ENCODE results near the gene ELMO3.

The ELMO3 gene

GRCh38 chr16:67199011-67199807, at the start of gene ELMO3:
TSS of gene ELMO3 (plus strand) at chr16:67199131. CDS start at chr16:67199327, 196 bp downstream.
- no peak for DNase-seq (ENCODE audit: low read depth)

GRCh38 chr16:67149276-67150046, 49.5 kb upstream of the ELMO3 start:
- DNase-seq (ENCODE audit: low read depth) = no peak

GRCh38 chr16:67150047-67150832, 48.7 kb upstream of the ELMO3 start:
- peak; percentile 67 for DNase-seq (ENCODE audit: low read depth)

- DNase-seq (ENCODE audit: low read depth) = peak; percentile 69
Observed at GRCh38 chr16:67150833-67151396, 48.0 kb upstream of the ELMO3 start, which contains the start of gene B3GNT9. TSS of gene B3GNT9 (minus strand) at chr16:67150998. CDS start at chr16:67150485, 513 bp downstream.

DNA sequence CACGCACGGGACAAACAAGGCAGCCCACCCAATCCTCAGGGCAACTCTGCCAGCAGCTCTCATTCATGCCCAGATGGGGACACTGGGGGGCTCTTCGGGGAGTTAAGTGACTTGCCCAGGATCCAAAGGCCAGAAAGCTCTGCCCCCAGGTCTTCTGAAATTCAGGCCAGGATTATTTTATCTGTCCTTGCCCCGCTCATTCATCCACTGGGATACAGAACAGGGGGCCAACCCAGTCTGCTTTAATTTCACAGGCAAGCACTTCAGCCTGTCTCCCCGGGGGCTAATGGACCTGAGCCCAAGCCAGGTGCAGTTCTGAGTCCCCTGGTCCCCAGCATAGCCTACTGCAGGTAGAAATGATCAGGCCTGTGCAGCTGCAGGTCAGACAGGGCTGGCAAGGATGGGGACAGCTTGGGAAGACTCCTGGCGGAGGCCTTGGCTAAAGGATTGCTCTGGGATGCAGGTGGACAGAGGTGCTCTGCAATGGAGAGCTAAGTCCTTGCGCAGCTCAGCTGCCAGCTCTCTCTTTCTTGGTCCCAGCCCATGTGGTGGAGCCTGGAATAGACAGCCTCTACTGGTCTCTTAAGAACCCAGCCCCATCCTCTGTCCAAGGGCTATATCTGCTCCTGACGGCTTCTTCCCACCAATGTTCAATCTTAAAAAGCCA, 47.4 kb upstream of the ELMO3 start:
- no peak for DNase-seq (ENCODE audit: low read depth)

- DNase-seq (ENCODE audit: low read depth) = no peak
Observed at GRCh38 chr16:67154578-67155294, 44.2 kb upstream of the ELMO3 start.

- peak; percentile 61 for DNase-seq (ENCODE audit: low read depth)
Observed at GRCh38 chr16:67155295-67156142, 43.4 kb upstream of the ELMO3 start.

- DNase-seq (ENCODE audit: low read depth) = no peak
Observed at GRCh38 chr16:67156143-67156844, 42.6 kb upstream of the ELMO3 start.

GRCh38 chr16:67157106-67157748, 41.7 kb upstream of the ELMO3 start:
- DNase-seq (ENCODE audit: low read depth) = no peak

DNA sequence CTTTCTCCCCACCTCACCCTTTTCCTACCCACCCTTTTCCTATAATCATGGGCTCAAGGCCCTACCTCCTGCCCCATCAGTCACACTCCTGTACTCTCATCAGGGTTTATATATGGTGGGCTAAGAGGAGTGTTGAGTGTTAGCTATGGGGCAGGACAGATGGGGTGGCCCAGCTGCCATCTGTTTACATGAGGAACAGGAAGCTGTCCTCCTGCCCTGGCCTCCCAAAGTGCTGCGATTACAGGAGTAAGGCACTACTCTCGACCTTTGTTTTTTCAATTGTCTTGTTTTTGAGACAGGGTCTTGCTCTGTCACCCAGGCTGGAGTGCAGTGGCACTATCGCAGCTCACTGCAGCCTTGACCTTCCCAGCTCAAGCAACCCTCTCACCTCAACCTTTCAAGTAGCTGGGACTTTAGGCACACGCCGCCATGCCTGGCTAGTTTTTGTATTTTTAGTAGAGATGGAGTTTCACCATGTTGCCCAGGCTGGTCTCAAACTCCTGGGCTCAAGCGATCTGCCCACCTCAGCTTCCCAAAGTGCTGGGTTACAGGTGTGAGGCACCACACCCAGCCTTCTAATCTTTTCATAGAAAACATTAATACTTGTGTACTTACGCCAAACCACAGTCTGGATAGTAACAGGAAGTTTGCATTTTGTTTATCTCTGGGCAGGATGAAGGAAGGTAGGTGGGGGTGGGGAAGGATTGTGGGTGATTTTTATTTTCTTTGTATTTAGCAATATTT, 40.9 kb upstream of the ELMO3 start:
- DNase-seq (ENCODE audit: low read depth) = no peak

GRCh38 chr16:67158637-67159600, 40.0 kb upstream of the ELMO3 start:
- no peak for DNase-seq (ENCODE audit: low read depth)

DNA sequence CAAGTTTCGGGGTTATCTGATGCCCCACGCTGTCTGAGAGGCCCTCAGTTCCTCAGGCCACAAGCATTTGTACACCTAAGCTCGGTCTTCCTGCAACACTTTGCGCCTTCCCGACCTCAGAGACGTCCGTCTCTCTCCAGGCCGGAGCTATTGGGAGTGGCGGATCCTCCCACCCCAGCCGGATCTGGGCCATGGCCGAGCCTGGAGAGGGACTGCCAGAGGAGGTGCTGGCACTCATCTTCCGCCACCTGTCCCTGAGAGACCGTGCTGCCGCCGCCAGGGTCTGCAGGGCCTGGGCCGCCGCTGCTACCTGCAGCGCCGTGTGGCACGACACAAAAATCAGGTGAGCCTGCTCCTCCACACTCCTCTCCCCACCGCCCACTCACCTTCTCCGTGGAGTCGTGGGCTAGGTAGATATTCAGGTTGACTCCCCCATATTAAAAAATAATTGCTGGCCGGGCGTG, 37.3 kb upstream of the ELMO3 start:
- DNase-seq (ENCODE audit: low read depth) = no peak

DNA sequence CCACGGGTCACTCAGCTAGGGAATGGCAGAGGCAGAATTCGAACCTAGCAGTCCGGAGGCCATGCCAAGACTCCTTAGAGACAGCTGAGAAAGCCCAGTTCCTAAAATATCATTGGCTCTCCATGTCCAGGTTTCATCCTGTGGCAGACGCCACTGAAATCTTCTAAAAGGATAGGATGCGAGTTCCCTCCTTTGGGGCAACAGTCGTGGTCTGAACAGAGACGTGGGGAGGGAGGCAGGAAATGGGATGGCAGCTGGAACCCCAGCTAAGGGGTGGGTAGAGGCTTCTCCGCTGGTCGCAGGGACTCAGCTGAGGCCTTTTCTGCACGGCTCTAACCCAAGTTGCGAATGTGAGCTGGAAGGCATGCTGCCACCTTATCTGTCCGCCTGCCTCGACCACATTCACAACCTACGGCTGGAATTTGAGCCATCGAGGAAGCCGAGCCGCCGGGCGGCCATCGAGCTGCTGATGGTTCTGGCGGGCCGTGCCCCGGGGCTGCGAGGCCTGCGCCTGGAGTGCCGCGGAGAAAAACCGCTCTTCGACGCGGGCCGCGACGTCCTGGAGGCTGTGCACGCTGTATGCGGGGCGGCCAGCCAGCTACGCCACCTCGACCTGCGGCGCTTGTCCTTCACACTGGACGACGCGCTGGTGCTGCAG, 36.3 kb upstream of the ELMO3 start:
- no peak for DNase-seq (ENCODE audit: low read depth)

- DNase-seq (ENCODE audit: low read depth) = peak; percentile 52
Observed at GRCh38 chr16:67163164-67163998, 35.5 kb upstream of the ELMO3 start.

DNA sequence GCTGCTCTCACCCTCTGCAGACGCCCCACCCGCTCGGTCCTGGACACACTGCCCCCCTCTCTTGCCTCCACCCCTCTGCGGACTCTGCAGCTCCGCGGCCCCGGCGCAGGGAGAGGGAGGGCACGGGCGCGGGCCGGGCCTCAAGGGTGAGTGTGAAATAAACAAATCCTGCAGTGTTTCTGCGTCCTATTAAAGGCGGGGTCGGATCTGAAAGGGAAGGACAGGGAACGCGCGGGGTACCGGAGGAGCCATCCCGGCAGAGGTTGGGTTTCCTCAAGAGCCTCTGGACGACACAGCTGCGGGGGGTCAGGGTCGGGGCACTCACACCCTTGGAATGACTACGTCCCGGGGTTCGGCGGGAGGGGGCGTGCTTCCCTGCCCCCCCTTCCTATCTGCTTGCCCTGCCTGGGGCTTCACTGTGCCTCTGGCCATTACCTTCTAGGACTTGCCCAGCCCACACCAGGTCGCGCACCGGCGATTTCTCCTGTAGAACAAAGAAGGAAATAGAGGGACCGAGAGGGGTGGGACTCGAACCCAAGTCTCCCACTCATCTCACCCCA, 34.9 kb upstream of the ELMO3 start:
- no peak for DNase-seq (ENCODE audit: low read depth)

Measured in fibroblast of gingiva (primary cell).